GM12865 (cell line): ENCODE results near the gene OLFML2A.

Experiments
- DNase-seq: peaks from one replicate; pipeline ENCODE4 v3.0.0; 2010; ENCODE audit warnings: low read depth
- H3K4me3 ChIP-seq: 2 replicates; pipeline ENCODE4 v1.5.1; 2011; ENCODE audit warnings: mild to moderate bottlenecking, low read depth, low read length, control low read depth
- TF ChIP-seq, protein P1 (sequence below): IDR thresholded peaks from 2 replicates; pipeline ENCODE4 v1.5.1; 2011; ENCODE audit warnings: low read length, control low read depth, low read depth, inconsistent platforms; ENCODE audit not compliant: insufficient read depth; ENCODE audit errors: missing control alignments

The OLFML2A gene

DNA sequence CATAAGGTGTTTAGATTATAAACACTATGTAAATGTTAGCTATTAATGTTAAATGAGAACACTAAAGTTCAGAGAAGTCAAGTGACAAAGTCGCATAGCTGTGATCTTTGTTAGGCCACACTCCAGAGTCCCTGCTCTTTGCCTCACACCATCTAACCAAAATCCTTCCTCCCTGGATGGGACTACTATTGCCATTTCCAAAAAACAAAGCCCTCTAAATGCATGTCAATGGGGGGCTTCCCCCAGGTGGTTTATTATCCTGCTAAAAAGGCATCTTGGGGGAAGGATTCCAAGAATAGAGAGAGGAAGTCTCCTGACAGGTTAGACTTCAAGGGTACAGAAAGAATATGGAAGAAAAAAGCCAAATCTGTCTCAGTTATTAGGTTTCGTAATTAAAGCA, 16.2 kb upstream of the OLFML2A start:
- no peak overlapping the region for H3K4me3 ChIP-seq
- no peak for DNase-seq
- TF ChIP-seq, protein P1, sequence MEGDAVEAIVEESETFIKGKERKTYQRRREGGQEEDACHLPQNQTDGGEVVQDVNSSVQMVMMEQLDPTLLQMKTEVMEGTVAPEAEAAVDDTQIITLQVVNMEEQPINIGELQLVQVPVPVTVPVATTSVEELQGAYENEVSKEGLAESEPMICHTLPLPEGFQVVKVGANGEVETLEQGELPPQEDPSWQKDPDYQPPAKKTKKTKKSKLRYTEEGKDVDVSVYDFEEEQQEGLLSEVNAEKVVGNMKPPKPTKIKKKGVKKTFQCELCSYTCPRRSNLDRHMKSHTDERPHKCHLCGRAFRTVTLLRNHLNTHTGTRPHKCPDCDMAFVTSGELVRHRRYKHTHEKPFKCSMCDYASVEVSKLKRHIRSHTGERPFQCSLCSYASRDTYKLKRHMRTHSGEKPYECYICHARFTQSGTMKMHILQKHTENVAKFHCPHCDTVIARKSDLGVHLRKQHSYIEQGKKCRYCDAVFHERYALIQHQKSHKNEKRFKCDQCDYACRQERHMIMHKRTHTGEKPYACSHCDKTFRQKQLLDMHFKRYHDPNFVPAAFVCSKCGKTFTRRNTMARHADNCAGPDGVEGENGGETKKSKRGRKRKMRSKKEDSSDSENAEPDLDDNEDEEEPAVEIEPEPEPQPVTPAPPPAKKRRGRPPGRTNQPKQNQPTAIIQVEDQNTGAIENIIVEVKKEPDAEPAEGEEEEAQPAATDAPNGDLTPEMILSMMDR: no peak

DNA sequence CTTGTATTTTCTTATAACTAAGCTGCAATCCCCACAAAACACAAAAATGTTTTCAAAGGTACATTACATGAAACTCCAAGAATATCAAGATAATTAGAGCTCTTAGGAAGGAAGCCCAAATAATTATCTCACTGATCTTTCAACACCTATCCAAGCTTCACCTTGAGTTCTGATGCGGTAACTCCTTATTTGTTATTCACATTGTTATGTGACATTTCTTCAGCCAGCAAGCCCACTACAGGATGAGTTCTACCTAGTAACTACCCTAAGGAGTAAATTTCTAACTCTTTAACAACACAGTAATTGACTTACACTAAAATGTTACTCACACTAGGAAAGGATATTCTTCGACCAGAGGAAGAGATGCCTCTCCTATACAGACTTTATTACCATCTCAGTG, 15.7 kb upstream of the OLFML2A start:
- TF ChIP-seq, protein P1: no peak
- DNase-seq: no peak
- H3K4me3 ChIP-seq: no peak overlapping the region

DNA sequence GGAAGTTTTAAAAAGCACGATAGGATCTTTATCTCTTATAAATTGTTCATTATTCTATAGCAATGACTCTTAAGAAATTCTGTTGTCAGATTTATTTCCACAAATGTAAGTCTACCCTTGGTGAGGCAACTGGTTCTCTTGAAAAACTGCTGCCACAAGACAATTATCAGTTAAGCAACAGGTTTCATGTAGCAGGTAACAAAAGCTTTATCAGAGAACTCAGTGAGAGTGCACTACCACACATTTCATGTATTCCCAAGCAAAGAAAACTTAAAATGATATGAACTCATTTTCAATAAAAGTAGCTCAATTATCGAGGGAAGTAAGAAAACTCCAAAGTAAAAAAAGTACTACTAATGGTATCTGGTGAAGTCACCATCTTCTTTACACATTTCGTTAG, 15.2 kb upstream of the OLFML2A start:
- DNase-seq: no peak
- no peak overlapping the region for H3K4me3 ChIP-seq
- TF ChIP-seq, protein P1: no peak

DNA sequence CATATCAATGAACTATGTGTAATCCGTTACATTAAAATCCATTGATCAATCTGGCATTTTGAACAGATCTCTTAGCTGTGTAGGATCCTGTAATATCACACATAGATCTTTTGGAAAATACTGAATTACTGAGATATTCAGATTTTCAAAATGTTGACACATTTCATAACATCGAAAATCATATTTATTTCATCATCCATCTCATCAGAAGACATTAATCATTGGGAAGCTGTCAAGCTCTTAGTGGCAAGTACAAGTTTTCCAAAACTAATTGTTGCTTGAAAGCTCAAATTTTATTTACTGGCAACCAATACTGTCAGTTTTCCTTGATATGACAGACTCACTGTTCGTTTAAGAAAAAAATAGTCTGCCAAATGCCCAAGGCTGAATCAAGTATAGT, 14.3 kb upstream of the OLFML2A start:
- no peak overlapping the region for H3K4me3 ChIP-seq
- TF ChIP-seq, protein P1: no peak
- no peak for DNase-seq

DNA sequence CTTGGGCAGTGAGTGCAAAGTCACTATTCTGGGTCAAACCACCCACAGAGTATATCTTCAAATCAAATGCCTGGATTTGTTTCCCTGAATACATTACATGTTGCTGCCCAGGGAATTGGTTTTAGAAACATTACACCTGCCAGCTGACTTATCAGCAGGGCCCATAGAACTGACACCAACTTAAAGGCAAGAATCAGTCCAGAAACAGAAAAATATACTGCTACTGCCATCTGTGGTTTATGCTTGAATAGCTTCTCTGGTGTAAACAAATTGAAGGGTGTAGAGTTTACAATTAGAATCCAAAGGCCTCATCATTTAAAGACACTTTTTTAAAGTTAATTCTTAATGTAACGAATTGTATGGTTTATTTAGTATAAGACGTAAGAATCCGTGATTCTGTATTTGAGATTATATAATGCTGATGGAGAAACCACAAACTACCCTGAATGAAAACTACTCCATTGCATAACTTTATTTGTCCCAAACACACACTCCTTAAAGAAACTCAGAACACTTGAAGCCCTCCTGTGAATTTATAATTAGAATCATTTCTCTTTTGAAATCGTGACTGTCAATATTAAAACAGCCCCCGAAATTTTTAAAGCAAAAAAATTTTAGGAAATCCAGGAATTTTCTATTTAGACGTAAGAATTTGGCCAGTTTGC, 12.0 kb upstream of the OLFML2A start:
- peak overlapping the region; percentile 7; the same call in 1 of the 2 replicates for H3K4me3 ChIP-seq
- DNase-seq: peak; percentile 73
- TF ChIP-seq, protein P1: peak; percentile 27

DNA sequence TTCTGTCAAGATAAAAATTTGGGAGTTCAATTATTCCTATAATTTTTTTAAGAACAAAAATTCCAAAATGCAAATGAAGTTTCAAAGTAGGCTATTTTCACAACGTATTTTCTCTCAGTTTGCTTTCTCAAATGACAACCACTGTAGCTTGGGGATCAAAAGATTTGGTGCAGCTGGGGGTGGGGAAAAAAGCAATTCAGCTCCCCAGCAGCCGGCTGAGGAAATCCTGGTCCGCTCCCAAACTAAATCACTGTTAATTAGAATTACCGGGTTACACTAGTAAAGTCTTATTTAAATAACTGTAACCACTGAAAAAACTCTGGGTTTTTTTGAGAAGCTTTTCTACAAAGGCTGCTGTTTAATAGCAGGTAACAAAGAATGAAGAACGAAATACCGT, 11.5 kb upstream of the OLFML2A start:
- H3K4me3 ChIP-seq: peak overlapping the region; percentile 7; the same call in 1 of the 2 replicates
- DNase-seq: no peak
- TF ChIP-seq, protein P1: no peak

DNA sequence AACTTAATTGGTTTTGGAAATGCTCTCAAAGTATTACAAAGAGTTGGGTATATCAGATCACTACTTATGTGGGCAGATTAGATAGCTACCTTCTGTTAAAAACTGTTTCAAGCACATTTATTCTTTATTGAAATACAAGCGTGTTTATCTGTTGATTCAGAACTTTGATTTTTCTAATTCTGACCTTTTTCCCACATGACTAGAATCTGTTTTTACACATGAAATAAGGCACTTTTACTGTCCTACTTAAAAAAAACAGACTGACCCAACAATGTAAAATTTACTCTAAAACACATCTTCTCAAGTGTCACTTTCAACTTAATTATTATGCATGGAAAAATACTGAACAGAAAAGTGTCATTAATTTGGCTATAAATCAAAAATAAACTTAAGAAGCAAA, 10.6 kb upstream of the OLFML2A start:
- H3K4me3 ChIP-seq: no peak overlapping the region
- DNase-seq: no peak
- TF ChIP-seq, protein P1: no peak
